GM21576 (cell line): Measurements from ENCODE around the gene GGCX.
"Not testable (repeated sequence)": the region's sequence is repeated elsewhere in the genome, so short reads cannot be mapped to it uniquely, and the experiment has no call there.

Source experiments
- ATAC-seq: cut with Tn5 transposase; IDR thresholded peaks from one replicate; pipeline ENCODE4 v1.9.1; 2021; ENCODE audit warnings: mild to moderate bottlenecking, moderate library complexity; ENCODE audit not compliant: unreplicated experiment

The GGCX gene

GRCh38 chr2:85561280-85562212 is at the start of gene GGCX:
GGCX (minus strand) TSS chr2:85561493; CDS start chr2:85561428, 65 bp downstream.
- ATAC-seq: peak; percentile 83

- ATAC-seq: no peak
These were observed 46.2 kb upstream of the GGCX start for GRCh38 chr2:85607268-85608215.

GRCh38 chr2:85606116-85606455 is 44.8 kb upstream of the GGCX start:
- ATAC-seq: no peak

- no peak for ATAC-seq
These were observed 44.3 kb upstream of the GGCX start for GRCh38 chr2:85605406-85606115.

- ATAC-seq: no peak
These were observed 43.5 kb upstream of the GGCX start for GRCh38 chr2:85604568-85605339.

- ATAC-seq: not testable (repeated sequence)
These were observed 42.8 kb upstream of the GGCX start for GRCh38 chr2:85604133-85604444.

GRCh38 chr2:85602476-85603234 is 41.4 kb upstream of the GGCX start, which contains the start of gene TMEM150A:
TMEM150A (minus strand) TSS chr2:85602698; CDS start chr2:85601948, 750 bp downstream.
- ATAC-seq: peak; percentile 95

GRCh38 chr2:85601771-85602475 is 40.6 kb upstream of the GGCX start:
- peak; percentile 16 for ATAC-seq

- no peak for ATAC-seq
These were observed 39.9 kb upstream of the GGCX start for GRCh38 chr2:85600951-85601770.

- ATAC-seq: no peak
These were observed 38.9 kb upstream of the GGCX start for GRCh38 chr2:85600235-85600575.

- no peak for ATAC-seq
These were observed 38.4 kb upstream of the GGCX start for GRCh38 chr2:85599468-85600234.

- ATAC-seq: no peak
These were observed 37.5 kb upstream of the GGCX start for GRCh38 chr2:85598594-85599340.

GRCh38 chr2:85597241-85597640 is 35.9 kb upstream of the GGCX start:
- ATAC-seq: no peak

GRCh38 chr2:85596486-85597143 is 35.3 kb upstream of the GGCX start:
- ATAC-seq: no peak

- ATAC-seq: no peak
These were observed 34.7 kb upstream of the GGCX start for GRCh38 chr2:85596026-85596333.

GRCh38 chr2:85595301-85596025 is 34.2 kb upstream of the GGCX start, which contains the start of gene RNF181:
RNF181 (plus strand) TSS chr2:85595745; CDS start chr2:85595764, 19 bp downstream.
- ATAC-seq: peak; percentile 98
